ENCODE data around the gene NKX6-2. TPM values are rescaled to one million over a fixed set of nuclear protein-coding genes. Genes with fewer than 3 reads are reported as not detected.

NKX6-2 gene
- total and polyA plus RNA-seq, 2 of the 8 experiments (the other 6 are each of a cell fraction or from before 2014, with no cell fraction given), result 0.06 TPM; not detected in 1

GRCh38 chr10:132784866-132785722 is 853 bp downstream of the NKX6-2 start:
- Histone ChIP-seq H3K23ac (ENCODE audit: insufficient read length) (no peak overlapping the region), H3K27me3 (replicated peaks in 1 of 4; ENCODE audit: control insufficient read depth in 3 of 4, extremely low read depth in 1 of 4, insufficient read depth in 3 of 4, low read length in 3 of 4) (peaks cover 72 to 86% (median 84%) of the 10 kb centered on the region in 4 experiments), H3K4ac (replicated peaks; ENCODE audit: insufficient read length, low read depth, low read length) (no peak overlapping the region), H2BK120ac (replicated peaks; ENCODE audit: low read depth, low read length) (no peak overlapping the region), H3K14ac (ENCODE audit: insufficient read length) (no peak overlapping the region), H4K8ac (ENCODE audit: extremely low read depth, insufficient read depth, low read length) (peak overlapping the region; percentile 68), H3K4me3 (ENCODE audit: extremely low read depth in 1 of 4, insufficient read depth in 2 of 4, low read depth in 3 of 4, low read length in 4 of 4) (peak overlapping the region in 1 of 4 experiments; percentile 51; a peak in 3 of 8 replicates), H3K4me1 (replicated peaks in 1 of 4; ENCODE audit: control insufficient read depth in 3 of 4, insufficient read depth in 4 of 4, low read length in 3 of 4) (peaks cover 0 to 29% (median 12%) of the 10 kb centered on the region in 4 experiments; a peak in 6 of 7 replicates), H3K9me3 (ENCODE audit: insufficient read depth in 2 of 2, low read depth in 1 of 2, low read length in 1 of 2) (no peaks in the 10 kb centered on the region; a peak in 1 of 4 replicates), H2BK20ac (ENCODE audit: low read length) (no peak overlapping the region), H2AFZ (ENCODE audit: low read length) (no peak overlapping the region), H2AK5ac (ENCODE audit: low read depth, low read length) (no peak overlapping the region), H4K5ac (ENCODE audit: insufficient read length, low read depth, low read length) (no peak overlapping the region), H2BK15ac (ENCODE audit: low read length) (no peak overlapping the region), H3K9ac (replicated peaks in 1 of 4; ENCODE audit: extremely low read depth in 1 of 4, low read depth in 3 of 4, low read length in 3 of 4) (no peak overlapping the region), H3K79me2 (ENCODE audit: control insufficient read depth in 1 of 2, insufficient read depth in 2 of 2, low read length in 2 of 2) (no peaks in the 10 kb centered on the region), H4K20me1 (replicated peaks in 1 of 2; ENCODE audit: control insufficient read depth in 1 of 2, insufficient read depth in 2 of 2, low read length in 2 of 2) (peaks cover 7 to 13% of the 10 kb centered on the region in 2 experiments), H2BK5ac (ENCODE audit: low read depth, low read length) (no peak overlapping the region), H3K27ac (ENCODE audit: low read depth, low read length) (no peak overlapping the region), H3K56ac (replicated peaks; ENCODE audit: insufficient read length, low read depth, low read length) (no peak overlapping the region), H3K18ac (ENCODE audit: extremely low read depth, low read length) (no peak overlapping the region), H3K4me2 (ENCODE audit: insufficient read depth in 1 of 2, low read depth in 2 of 2, low read length in 2 of 2) (peak overlapping the region; percentile 46 to 70), H3K36me3 (ENCODE audit: control insufficient read depth in 2 of 4, insufficient read depth in 4 of 4, low read length in 3 of 4) (peaks cover 0 to 28% (median 0%) of the 10 kb centered on the region in 4 experiments; a peak in 2 of 8 replicates), H3K79me1 (ENCODE audit: low read depth, low read length) (no peaks in the 10 kb centered on the region), H2BK12ac (ENCODE audit: low read depth, low read length) (no peak overlapping the region), H3K23me2 (ENCODE audit: low read depth, low read length) (peaks cover 7% of the 10 kb centered on the region; the same call in 1 of the 2 replicates), H4K91ac (replicated peaks; ENCODE audit: insufficient read length, low read length) (no peak overlapping the region)
- ChIA-PET CTCF (ENCODE audit: partially characterized antibody) (interaction anchor here (1.2 kb wide), 1 partner anchor 130 kb away, joined by 3 read pairs; no protein-coding TSS in a partner anchor), POLR2A (ENCODE audit: partially characterized antibody) (interaction anchor here (1.1 kb wide), 1 partner anchor 130 kb away, joined by 3 read pairs; no protein-coding TSS in a partner anchor)
- DNase-seq (ENCODE audit: low read depth in 1 of 2, low spot score in 2 of 2), result peak in 1 of 2 experiments; percentile 75
- no peak for FAIRE-seq
- TF ChIP-seq SP4 (IDR thresholded peaks at IDR 0.05; ENCODE audit: low read length) (no peak), EZH2 (IDR thresholded peaks at IDR 0.05; ENCODE audit: low read depth, low read length, severe bottlenecking) (peak; percentile 97), SUZ12 (IDR thresholded peaks at IDR 0.05; ENCODE audit: low read length) (peak; percentile 80), GABPA (IDR thresholded peaks at IDR 0.05; ENCODE audit: borderline replicate concordance, insufficient read depth, low read length) (peak; percentile 40; the same call in 1 of the 2 replicates), RNF2 (IDR thresholded peaks at IDR 0.05; ENCODE audit: borderline replicate concordance, low read depth, low read length, missing control alignments, poor library complexity, severe bottlenecking) (peak; percentile 91), USF2 (IDR thresholded peaks at IDR 0.05; ENCODE audit: low read length) (no peak)
- WGBS, 2 experiments (ENCODE audit: extremely low coverage in 1 of 2, insufficient coverage in 1 of 2, insufficient read length in 1 of 2, insufficient replicate concordance in 2 of 2, low coverage in 1 of 2, low lambda C conversion rate in 2 of 2, missing lambda C conversion rate in 1 of 2), result 13% methylated on average over 49 of the region's 111 CpGs; no CpG with 5 or more reads in 1 of the 2 experiments

Measured in H1 (cell line).